IPS-20b (cell line): ENCODE results near the gene SHMT2.

Experiments used
- H3K27ac ChIP-seq: one replicate; pipeline ENCODE4 v1.5.1; 2013; ENCODE audit warnings: low read length
- H3K27me3 ChIP-seq: 2 replicates; pipeline ENCODE4 v1.6.1; 2013; ENCODE audit warnings: mild to moderate bottlenecking, low read length, inconsistent platforms; ENCODE audit not compliant: insufficient read depth
- H3K36me3 ChIP-seq: 2 replicates; pipeline ENCODE4 v1.6.1; 2013; ENCODE audit warnings: low read depth, mild to moderate bottlenecking, inconsistent platforms, low read length, moderate library complexity; ENCODE audit not compliant: insufficient read depth
- H3K4me1 ChIP-seq: 2 replicates; pipeline ENCODE4 v1.6.1; 2013; ENCODE audit warnings: mild to moderate bottlenecking, control low read depth, inconsistent platforms, low read length, moderate library complexity; ENCODE audit not compliant: insufficient read depth
- H3K4me3 ChIP-seq: 2 replicates; pipeline ENCODE4 v1.5.1; 2013; ENCODE audit warnings: mild to moderate bottlenecking, low read length, inconsistent platforms
- H3K9ac ChIP-seq: 2 replicates; pipeline ENCODE4 v1.6.1; 2013; ENCODE audit warnings: low read depth, mild to moderate bottlenecking, inconsistent platforms, low read length, moderate library complexity
- H3K9me3 ChIP-seq: 2 replicates; pipeline ENCODE4 v1.6.1; 2013; ENCODE audit warnings: mild to moderate bottlenecking, low read depth, low read length, inconsistent platforms; ENCODE audit not compliant: insufficient read depth

SHMT2 gene

DNA sequence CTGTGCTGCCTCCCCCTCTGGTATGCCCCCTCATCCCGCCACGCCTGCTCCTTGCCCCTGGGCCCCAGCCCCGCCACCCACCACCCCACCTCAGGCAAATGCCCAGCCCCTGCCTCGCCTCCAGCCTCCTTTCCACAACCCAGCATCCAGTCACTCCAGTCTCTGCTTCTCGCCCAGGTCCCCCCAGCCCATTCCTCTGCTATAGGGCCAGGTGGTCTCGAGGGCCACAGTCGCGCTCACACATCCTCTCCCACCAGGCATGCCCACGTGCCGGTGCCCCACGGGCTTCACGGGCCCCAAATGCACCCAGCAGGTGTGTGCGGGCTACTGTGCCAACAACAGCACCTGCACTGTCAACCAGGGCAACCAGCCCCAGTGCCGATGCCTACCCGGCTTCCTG lies 19.1 kb upstream of the SHMT2 start:
- Histone ChIP-seq H3K36me3 (peaks cover 58% of the 10 kb centered on the region), H3K4me1 (peaks cover 9% of the 10 kb centered on the region; the same call in 1 of the 2 replicates)

DNA sequence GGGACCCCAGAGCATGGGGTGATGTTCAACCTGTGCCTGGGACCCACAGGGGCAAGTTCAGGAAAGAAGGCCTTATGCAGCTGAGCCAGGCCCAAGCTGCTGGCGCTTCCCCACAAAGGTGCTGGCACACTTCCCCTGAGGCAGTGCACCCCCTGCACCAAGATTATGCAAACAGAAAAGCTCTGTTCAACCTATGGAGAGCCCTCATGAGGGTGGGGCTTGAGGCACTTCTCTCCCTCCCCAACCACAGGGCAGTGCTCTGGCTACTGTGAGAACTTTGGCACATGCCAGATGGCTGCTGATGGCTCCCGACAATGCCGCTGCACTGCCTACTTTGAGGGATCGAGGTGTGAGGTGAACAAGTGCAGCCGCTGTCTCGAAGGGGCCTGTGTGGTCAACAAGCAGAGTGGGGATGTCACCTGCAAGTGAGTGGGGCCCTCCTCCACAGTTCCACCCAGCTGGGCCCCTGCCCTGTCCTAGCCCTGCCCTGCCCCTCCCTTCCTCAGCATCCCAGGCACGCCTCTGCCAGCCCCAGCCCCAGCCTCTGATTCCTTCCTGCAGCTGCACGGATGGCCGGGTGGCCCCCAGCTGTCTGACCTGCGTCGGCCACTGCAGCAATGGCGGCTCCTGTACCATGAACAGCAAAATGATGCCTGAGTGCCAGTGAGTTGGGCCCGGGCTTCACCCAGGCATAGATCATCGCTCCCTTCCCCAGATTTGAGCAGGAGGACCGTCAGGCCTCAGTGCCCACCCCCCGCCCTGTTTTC lies 18.4 kb upstream of the SHMT2 start:
- Histone ChIP-seq H3K27me3 (peaks cover 29% of the 10 kb centered on the region), H3K9ac (no peak overlapping the region), H3K36me3 (peaks cover 52% of the 10 kb centered on the region), H3K9me3 (no peaks in the 10 kb centered on the region), H3K27ac (no peak overlapping the region), H3K4me3 (no peak overlapping the region), H3K4me1 (peaks cover 14% of the 10 kb centered on the region; the same call in 1 of the 2 replicates)

More for the DNA sequence above, 19.1 kb upstream of the SHMT2 start:
- Histone ChIP-seq H3K27ac (no peak overlapping the region), H3K9ac (no peak overlapping the region), H3K9me3 (no peaks in the 10 kb centered on the region), H3K27me3 (peaks cover 22% of the 10 kb centered on the region), H3K4me3 (no peak overlapping the region)

DNA sequence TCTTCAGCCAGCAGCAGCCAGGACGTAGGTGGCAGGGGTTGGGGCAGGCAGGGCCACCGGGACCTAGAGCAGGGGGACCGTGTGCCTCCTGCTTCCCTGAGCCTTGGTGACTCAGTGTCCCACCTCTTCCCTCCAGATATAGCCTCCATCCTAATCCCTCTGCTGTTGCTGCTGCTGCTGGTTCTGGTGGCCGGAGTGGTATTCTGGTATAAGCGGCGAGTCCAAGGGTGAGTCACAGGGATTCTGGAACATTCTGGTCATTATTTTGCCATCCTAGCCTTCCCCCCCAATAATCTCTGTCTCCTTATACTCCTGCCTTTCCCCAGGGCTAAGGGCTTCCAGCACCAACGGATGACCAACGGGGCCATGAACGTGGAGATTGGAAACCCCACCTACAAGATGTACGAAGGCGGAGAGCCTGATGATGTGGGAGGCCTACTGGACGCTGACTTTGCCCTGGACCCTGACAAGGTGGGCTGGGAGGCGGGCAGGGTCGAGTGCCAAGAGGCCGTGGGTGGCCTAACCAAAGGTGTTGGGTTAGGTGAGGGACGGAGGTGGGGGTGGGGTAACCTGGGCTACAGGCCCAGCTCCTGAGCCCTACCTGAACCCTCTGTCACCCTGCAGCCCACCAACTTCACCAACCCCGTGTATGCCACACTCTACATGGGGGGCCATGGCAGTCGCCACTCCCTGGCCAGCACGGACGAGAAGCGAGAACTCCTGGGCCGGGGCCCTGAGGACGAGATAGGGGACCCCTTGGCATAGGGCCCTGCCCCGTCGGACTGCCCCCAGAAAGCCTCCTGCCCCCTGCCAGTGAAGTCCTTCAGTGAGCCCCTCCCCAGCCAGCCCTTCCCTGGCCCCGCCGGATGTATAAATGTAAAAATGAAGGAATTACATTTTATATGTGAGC lies 17.5 kb upstream of the SHMT2 start:
- H3K27ac ChIP-seq, result no peak overlapping the region
- H3K9ac ChIP-seq, result no peak overlapping the region
- peaks cover 45% of the 10 kb centered on the region for H3K36me3 ChIP-seq

DNA sequence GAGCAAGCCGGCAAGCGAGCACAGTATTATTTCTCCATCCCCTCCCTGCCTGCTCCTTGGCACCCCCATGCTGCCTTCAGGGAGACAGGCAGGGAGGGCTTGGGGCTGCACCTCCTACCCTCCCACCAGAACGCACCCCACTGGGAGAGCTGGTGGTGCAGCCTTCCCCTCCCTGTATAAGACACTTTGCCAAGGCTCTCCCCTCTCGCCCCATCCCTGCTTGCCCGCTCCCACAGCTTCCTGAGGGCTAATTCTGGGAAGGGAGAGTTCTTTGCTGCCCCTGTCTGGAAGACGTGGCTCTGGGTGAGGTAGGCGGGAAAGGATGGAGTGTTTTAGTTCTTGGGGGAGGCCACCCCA lies 16.8 kb upstream of the SHMT2 start:
- peaks cover 43% of the 10 kb centered on the region for H3K27me3 ChIP-seq
- H3K27ac ChIP-seq, result no peak overlapping the region
- no peak overlapping the region for H3K4me3 ChIP-seq
- H3K9me3 ChIP-seq, result no peaks in the 10 kb centered on the region
- H3K9ac ChIP-seq, result no peak overlapping the region
- peaks cover 14% of the 10 kb centered on the region; the same call in 1 of the 2 replicates for H3K4me1 ChIP-seq
- peaks cover 41% of the 10 kb centered on the region for H3K36me3 ChIP-seq

More for the DNA sequence above, 17.5 kb upstream of the SHMT2 start:
- Histone ChIP-seq H3K27me3 (peaks cover 37% of the 10 kb centered on the region), H3K9me3 (no peaks in the 10 kb centered on the region), H3K4me3 (no peak overlapping the region), H3K4me1 (peaks cover 14% of the 10 kb centered on the region; the same call in 1 of the 2 replicates)

DNA sequence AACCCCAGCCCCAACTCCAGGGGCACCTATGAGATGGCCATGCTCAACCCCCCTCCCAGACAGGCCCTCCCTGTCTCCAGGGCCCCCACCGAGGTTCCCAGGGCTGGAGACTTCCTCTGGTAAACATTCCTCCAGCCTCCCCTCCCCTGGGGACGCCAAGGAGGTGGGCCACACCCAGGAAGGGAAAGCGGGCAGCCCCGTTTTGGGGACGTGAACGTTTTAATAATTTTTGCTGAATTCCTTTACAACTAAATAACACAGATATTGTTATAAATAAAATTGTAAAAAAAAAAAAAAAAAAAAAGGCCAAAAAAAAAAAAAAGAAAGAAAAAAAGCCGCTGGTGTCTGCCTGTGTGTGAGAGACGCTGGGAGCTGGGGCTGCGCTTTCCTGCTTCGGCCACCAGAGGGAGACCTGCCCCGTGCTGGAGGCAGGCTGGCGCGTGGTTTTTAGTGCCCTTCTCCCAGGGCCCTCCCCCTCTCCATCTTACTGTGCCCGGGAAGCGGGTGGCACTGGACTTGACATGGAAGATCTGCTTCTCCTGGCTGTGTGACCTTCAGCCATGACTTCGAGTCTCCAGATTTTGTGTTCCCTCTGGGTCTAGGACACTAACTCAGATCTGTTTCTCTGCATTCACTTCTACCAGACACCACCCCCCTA lies 16.3 kb upstream of the SHMT2 start:
- peaks cover 48% of the 10 kb centered on the region for H3K27me3 ChIP-seq
- H3K27ac ChIP-seq, result no peak overlapping the region
- no peaks in the 10 kb centered on the region for H3K9me3 ChIP-seq
- no peak overlapping the region for H3K9ac ChIP-seq
- H3K4me3 ChIP-seq, result peak overlapping the region; percentile 36; the same call in 1 of the 2 replicates
- H3K4me1 ChIP-seq, result peaks cover 14% of the 10 kb centered on the region; the same call in 1 of the 2 replicates
- H3K36me3 ChIP-seq, result peaks cover 38% of the 10 kb centered on the region

DNA sequence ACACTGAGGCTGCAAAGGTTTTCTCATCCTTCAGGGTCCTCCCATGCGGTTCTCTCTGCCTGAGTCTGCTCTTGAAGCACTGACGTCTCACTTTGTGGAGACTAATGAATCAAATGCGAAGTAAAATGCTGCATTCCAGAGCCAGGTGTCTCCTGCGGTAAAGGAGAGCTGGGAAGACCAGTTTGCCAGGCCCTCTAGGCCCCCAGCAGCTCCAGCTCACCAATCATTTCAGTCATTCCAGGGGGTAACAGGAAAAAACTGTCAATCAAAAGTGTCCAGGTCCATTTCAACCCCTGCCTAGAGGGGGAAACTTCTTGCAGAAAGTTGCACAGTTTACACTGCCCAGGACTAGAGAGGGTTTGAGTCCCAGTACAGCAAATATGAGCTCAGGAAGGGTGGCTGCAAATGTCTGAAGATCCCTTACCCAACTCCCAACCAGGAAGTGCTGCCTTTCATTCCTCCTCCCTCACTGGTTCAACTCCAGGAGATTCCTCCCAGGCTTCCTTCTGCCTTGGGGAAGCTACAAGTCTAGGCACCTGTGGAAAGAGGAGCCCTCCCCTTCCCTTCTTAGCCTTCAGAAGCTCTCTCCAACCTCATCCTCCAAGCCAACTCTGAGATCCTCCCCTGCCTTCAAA lies 15.6 kb upstream of the SHMT2 start:
- H3K27me3 ChIP-seq, result peaks cover 55% of the 10 kb centered on the region
- no peaks in the 10 kb centered on the region; the same call in 1 of the 2 replicates for H3K9me3 ChIP-seq
- H3K36me3 ChIP-seq, result peaks cover 31% of the 10 kb centered on the region
- H3K27ac ChIP-seq, result no peak overlapping the region
- peak overlapping the region; percentile 36; the same call in 1 of the 2 replicates for H3K4me3 ChIP-seq
- H3K9ac ChIP-seq, result no peak overlapping the region
- peaks cover 14% of the 10 kb centered on the region; the same call in 1 of the 2 replicates for H3K4me1 ChIP-seq

DNA sequence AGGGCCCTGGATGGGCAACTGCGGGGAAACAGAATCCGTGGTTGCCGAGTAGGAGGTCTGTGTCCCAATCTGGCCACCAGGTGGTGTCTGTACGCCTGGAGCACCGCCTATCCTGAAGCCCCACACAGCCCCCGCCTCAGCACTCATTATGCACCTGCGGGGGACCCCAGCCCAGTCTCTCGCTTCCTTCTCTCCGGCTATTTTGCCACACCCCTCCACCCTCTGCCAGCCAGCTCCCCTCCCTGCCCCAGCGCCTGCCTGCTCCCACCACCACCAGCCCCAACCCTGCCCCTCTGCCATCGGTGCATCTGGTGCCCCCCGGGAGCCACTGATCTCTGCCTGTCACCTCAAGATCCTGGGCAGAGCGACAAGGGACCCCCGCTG lies 15.1 kb upstream of the SHMT2 start:
- Histone ChIP-seq H3K36me3 (peaks cover 25% of the 10 kb centered on the region), H3K9me3 (no peaks in the 10 kb centered on the region; the same call in 1 of the 2 replicates), H3K9ac (no peak overlapping the region), H3K27ac (no peak overlapping the region), H3K27me3 (peaks cover 60% of the 10 kb centered on the region), H3K4me3 (no peak overlapping the region), H3K4me1 (peaks cover 14% of the 10 kb centered on the region; the same call in 1 of the 2 replicates)

DNA sequence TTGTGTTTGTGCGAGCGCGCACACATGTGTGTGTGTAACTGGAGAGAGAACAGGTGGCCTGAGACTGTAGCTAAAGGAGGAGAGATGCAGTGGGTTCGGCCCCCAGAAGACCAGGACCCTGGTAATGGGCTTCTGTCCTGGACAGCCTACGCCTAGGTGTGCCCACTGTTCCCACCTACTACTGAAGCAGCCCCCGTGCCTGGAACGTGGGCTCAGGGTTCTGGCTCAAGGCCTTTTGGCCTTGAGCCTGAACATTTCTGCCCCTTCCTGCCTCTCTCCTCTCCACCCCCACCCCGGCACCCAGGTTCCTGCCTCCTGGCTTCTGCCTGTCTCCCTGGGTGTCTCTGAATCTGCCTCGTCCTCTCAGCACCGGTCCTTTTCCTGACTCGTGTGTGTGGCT lies 14.4 kb upstream of the SHMT2 start:
- Histone ChIP-seq H3K36me3 (peaks cover 19% of the 10 kb centered on the region), H3K4me1 (peaks cover 18% of the 10 kb centered on the region; the same call in 1 of the 2 replicates), H3K27me3 (peaks cover 67% of the 10 kb centered on the region), H3K9ac (no peak overlapping the region), H3K9me3 (no peaks in the 10 kb centered on the region; the same call in 1 of the 2 replicates), H3K4me3 (no peak overlapping the region), H3K27ac (no peak overlapping the region)

DNA sequence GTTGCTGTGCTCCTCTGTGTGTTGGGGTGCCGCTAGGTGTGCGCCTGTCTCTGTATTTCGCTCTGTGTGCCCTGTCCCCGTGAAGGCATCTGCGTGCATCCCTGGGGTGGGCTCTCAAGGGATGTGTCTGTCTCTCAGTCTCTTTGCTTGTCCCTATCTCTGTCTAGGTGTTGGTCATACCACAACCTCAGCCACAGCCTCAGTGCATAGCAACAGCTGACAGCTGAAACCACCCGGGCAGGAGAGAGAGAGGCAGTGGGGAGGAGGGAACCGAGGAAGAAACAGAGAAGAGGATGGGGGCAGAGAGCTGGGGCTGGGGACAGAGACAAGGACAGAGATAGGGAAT lies 13.9 kb upstream of the SHMT2 start:
- Histone ChIP-seq H3K4me3 (no peak overlapping the region), H3K4me1 (peaks cover 20% of the 10 kb centered on the region; the same call in 1 of the 2 replicates), H3K27ac (no peak overlapping the region)

DNA sequence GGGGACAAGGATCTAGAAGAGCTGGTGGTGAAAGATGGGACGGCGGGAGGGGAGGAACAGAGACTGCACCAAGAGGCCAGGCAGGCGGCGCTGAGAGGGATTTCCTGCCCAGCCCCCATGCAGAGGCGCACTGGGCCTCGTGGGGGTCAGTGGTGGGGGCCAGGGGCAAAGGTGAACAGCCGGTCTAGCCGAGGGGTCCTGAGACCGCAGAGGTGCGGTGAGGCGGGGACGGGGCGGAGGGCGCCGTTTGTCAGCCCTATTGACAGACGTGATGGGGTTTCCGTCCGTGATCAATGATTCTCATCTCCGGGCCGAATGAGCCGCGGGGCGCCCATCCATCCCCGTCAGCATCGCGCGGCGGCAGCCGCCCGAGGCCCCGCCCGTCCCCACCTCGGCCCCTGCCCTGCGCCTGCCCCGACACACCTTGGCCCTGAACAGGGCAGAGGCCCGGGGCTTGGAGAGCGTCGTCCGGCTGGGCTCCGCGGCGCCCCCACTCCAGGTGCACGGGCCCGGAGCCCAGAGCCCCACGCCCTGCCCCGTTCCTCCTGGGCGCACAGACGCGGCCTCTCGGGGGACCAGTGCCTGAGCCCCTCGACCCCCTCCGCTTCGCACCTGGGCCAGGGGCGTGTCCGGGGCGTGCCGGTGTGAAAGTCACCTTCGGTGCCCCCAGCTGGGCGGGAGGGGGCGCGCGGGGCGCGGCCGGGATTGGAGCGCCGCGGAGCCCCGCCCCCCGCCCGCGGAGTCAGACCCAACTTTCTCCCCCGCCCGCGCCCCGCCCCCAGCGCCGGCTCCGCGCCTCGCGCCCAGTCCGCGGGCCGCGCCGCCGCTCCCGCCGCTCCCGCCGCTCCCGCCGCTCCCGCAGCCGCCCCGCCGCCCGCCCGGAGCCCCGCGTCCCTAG lies 13.2 kb upstream of the SHMT2 start, which contains the start of gene NXPH4:
Gene NXPH4 (plus strand): TSS at position 781 of the 898 bp plus-strand sequence. CDS start 176 bp downstream, outside the sequence.
- H3K27me3 ChIP-seq, result peaks cover 79% of the 10 kb centered on the region
- H3K36me3 ChIP-seq, result peaks cover 8% of the 10 kb centered on the region
- H3K9me3 ChIP-seq, result no peaks in the 10 kb centered on the region; the same call in 1 of the 2 replicates
- H3K9ac ChIP-seq, result no peak within 1 kb of the TSS
- H3K4me3 ChIP-seq, result peak within 1 kb of the TSS; percentile 52
- H3K4me1 ChIP-seq, result peaks cover 25% of the 10 kb centered on the region; the same call in 1 of the 2 replicates
- no peak within 1 kb of the TSS for H3K27ac ChIP-seq

More for the DNA sequence above, 13.9 kb upstream of the SHMT2 start:
- Histone ChIP-seq H3K9ac (no peak overlapping the region), H3K36me3 (peaks cover 15% of the 10 kb centered on the region), H3K9me3 (no peaks in the 10 kb centered on the region; the same call in 1 of the 2 replicates), H3K27me3 (peaks cover 73% of the 10 kb centered on the region)
